Islet precursor cell (in vitro differentiated cells): ENCODE measurements around the gene ENO2.

Experiments
- DNase-seq: peaks from one replicate; pipeline ENCODE4 v3.0.0-alpha.2; 2018

Gene ENO2

GRCh38 chr12:6962285-6963015, 48.1 kb downstream of the ENO2 start:
- no peak for DNase-seq

DNA sequence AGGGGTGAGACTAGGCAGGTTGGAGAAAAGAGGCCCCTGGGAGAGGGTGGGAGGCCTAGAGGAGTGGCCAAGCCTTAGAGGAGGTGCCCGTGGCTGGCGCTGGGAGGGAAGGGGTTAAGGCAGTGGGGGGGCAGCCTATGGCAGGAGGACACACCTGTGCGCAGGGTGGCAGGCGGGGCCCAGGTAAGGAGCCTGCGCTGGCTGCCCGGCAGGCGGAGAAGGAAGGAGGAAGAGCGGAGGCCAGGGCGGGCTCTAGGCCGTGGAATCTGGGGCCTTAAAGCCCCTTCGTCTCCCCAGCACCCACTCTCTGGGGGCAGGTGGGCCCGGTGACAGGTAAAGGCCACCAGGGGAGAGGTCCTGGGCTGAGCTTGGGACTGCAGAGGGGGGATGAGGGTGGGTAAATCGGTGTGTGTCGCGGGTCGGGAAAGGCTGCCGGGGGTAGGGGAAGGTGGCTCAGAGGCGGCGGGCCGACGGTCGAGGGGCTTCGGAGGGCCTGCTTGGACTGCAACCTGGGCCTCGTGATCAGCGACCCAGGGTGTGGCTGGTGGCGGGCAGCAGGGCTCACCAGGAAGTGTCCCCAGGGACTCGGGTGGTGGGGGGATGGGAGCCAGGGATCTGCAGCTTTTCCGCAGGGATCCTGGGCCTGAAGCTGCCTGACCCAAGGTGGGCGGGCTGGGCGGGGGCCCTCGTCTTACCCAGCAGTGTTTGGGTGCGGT, 48.8 kb downstream of the ENO2 start:
- peak; percentile 95 for DNase-seq

- peak; percentile 61 for DNase-seq
Observed at GRCh38 chr12:6963791-6964413, 49.5 kb downstream of the ENO2 start.

GRCh38 chr12:6964605-6965025, 50.2 kb downstream of the ENO2 start:
- DNase-seq, result no peak

- peak; percentile 95 for DNase-seq
Observed at GRCh38 chr12:6965026-6965661, 50.8 kb downstream of the ENO2 start.

- DNase-seq, result no peak
Observed at GRCh38 chr12:6965714-6966113, 51.3 kb downstream of the ENO2 start.

DNA sequence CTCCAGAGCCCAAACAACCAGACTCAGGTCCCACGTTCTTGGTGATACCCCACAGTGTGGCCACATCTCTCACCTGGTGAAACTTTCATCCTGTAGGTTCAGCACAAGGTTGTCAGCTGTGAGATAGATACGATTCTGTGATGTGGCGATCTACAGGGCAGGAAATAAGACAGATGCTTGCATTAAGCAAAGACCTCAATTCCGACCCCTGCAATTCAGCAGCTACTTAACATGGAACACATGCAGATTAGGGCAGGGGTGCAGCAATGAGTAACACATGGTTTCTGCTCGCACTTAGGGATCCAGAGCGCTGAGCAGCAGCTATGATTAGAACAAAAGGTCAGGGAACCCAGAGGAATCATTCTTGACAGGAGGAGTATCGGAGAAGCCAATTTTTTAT, 52.0 kb downstream of the ENO2 start:
- no peak for DNase-seq

GRCh38 chr12:6967651-6968100, 53.3 kb downstream of the ENO2 start:
- no peak for DNase-seq

DNA sequence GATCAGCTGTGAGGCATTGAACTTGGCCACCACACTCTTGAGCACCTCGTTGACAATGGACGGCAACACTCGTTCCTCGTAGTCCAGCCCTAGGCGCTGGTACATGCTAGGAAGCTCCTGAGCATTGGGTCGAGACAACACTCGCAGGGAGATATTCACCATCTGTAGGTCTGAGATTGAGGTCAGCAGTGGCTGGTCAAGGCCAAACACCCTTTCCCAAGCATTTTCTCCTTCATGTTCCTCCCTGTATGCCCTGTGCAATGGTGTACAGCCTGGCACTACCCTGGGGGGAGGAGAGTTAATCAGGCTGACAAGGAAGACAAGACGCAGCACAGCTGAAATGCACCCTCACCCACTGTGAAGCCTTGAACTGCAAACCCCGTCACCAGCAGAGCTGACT, 54.0 kb downstream of the ENO2 start:
- DNase-seq, result no peak

- no peak for DNase-seq
Observed at GRCh38 chr12:6970096-6970527, 55.7 kb downstream of the ENO2 start.
